GM18858 (cell line): Measurements from ENCODE around the gene DCST1.
"Not testable (repeated sequence)": the region's sequence is repeated elsewhere in the genome, so short reads cannot be mapped to it uniquely, and the experiment has no call there.

Source experiments
- ATAC-seq: cut with Tn5 transposase; IDR thresholded peaks from one replicate; pipeline ENCODE4 v1.9.1; 2021; ENCODE audit not compliant: unreplicated experiment

Gene DCST1, protein sequence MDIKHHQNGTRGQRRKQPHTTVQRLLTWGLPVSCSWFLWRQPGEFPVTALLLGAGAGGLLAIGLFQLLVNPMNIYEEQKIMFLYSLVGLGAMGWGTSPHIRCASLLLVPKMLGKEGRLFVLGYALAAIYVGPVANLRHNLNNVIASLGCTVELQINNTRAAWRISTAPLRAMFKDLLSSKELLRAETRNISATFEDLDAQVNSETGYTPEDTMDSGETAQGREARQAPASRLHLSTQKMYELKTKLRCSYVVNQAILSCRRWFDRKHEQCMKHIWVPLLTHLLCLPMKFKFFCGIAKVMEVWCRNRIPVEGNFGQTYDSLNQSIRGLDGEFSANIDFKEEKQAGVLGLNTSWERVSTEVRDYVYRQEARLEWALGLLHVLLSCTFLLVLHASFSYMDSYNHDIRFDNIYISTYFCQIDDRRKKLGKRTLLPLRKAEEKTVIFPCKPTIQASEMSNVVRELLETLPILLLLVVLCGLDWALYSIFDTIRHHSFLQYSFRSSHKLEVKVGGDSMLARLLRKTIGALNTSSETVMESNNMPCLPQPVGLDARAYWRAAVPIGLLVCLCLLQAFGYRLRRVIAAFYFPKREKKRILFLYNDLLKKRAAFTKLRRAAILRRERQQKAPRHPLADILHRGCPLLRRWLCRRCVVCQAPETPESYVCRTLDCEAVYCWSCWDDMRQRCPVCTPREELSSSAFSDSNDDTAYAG

DNA sequence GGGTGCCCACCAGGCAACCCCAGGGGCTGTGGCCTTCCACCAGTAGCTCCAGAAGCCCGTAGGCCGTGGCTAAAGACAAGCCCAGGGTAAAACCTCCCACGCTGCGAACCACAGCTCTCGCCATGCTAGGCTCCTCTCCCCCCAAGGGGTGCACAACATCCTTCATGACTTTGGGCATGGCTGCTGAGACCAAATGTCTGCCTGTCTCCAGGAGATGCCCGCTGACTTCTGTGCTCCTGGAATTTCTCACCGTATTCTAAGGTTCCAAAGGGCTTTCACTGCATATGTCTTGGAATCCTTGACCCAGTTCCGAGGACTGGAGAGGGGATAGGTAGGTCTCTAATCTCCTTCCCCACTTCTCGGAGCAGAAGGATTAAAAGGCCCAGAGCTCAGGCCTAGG is at the start of gene DCST1, which contains the start of gene DCST2:
Gene DCST1 (plus strand): TSS at position 301 of the 400 bp plus-strand sequence. CDS start 213 bp downstream, outside the sequence.
Gene DCST2 (minus strand): TSS at position 258 of the 400 bp plus-strand sequence. CDS start 80 bp downstream, at position 178.
- no peak for ATAC-seq

DNA sequence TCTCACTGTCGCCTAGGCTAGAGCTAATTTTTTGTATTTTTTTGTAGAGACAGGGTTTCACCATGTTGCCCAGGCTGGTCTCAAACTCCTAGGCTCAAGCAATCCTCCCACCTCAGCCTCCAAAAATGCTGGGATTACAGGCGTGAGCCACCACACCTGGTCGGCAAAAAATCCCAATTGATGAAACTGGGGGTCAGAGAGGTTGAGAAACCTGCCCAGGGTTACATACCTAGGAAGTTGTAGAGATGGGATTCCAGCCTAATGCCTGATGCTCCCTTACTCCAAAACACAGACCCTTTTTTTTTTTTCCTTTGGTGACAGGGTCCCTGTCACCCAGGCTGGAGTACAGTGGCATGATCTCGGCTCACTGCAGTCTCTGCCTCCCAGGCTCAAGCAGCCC is 46.9 kb upstream of the DCST1 start:
- ATAC-seq = not testable (repeated sequence)

DNA sequence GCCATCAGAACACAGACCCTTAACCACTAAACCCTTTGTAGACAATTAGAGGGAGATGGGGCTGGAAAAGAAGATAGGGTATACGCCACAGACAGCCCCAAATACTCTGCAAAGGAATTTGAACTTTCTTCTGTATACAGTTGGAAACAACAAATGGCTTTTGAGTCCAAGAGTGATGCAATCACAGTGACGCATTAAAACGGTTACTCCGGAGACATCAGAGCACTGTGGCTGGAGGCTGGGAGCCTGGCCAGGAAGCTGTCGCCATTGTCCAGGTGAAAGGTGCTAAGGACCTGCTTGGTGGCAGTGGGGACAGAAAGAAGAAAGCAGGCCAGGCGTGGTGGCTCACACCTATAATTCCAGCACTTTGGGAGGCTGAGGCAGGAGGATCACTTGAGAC is 46.3 kb upstream of the DCST1 start:
- ATAC-seq = no peak

DNA sequence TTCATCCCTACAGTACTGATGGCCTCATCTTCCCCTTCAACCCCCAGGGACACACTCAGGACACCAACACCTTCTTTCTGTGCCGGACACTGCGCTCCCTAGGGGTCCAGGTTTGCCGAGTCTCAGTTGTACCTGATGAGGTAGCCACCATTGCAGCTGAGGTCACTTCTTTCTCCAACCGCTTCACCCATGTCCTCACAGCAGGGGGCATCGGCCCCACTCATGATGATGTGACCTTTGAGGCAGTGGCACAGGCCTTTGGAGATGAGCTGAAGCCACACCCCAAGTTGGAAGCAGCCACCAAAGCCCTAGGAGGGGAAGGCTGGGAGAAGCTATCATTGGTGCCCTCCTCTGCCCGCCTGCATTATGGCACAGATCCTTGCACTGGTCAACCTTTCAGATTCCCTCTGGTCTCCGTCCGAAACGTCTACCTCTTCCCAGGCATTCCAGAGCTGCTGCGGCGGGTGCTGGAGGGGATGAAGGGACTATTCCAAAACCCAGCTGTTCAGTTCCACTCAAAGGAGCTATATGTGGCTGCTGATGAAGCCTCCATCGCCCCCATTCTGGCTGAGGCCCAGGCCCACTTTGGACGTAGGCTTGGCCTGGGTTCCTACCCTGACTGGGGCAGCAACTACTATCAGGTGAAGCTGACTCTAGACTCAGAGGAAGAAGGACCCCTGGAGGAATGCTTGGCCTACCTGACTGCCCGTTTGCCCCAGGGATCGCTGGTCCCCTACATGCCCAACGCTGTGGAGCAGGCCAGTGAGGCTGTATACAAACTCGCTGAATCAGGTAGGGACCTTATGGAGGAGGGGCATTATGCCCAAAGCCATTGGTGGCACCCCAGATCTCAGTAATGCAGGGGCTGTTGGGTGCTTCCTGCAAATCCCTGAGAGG is 45.3 kb upstream of the DCST1 start:
- ATAC-seq = no peak

DNA sequence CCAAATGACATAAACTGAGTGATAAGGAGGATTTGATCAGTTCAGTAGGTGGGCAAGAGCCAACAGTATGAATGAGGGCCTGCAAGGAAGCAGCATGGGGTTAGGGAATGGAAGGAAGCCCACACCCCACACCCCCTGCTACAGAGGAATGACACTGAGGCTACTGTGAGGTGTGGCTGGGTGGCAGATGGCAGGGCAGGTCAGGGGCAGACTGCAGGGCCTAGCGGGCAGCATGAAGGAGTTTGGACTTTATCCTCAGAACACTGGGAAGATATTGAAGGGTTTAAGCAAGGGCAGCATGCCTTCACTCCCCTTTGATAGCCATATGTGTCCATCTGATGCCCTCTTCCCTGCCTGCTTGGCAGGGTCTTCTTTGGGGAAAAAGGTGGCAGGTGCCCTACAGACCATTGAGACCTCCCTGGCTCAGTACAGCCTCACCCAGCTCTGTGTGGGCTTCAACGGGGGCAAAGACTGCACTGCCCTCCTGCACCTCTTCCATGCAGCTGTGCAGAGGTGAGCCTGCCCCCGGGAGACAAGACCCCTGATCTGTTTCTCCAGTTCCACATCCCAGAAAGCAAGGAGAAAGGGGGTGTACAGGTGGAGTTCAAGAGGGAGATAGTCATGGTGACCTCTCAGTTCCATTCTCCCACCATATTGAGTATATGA is 44.3 kb upstream of the DCST1 start:
- ATAC-seq = no peak

DNA sequence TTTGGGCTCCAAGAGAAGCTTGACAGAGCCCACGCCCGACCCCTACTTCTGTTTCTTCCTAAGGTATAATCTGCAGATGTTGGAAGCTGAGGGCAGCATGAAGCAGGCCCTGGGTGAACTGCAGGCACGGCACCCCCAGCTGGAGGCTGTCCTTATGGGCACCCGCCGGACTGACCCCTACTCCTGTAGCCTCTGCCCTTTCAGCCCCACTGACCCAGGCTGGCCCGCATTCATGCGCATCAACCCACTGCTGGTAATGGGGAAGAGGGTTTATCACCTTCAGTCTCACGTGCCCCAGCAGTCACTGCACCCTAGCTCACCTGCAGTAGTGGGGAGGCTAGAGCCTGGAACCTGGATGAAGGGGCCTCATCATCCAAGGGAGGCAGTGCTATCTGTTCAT is 43.3 kb upstream of the DCST1 start:
- no peak for ATAC-seq

DNA sequence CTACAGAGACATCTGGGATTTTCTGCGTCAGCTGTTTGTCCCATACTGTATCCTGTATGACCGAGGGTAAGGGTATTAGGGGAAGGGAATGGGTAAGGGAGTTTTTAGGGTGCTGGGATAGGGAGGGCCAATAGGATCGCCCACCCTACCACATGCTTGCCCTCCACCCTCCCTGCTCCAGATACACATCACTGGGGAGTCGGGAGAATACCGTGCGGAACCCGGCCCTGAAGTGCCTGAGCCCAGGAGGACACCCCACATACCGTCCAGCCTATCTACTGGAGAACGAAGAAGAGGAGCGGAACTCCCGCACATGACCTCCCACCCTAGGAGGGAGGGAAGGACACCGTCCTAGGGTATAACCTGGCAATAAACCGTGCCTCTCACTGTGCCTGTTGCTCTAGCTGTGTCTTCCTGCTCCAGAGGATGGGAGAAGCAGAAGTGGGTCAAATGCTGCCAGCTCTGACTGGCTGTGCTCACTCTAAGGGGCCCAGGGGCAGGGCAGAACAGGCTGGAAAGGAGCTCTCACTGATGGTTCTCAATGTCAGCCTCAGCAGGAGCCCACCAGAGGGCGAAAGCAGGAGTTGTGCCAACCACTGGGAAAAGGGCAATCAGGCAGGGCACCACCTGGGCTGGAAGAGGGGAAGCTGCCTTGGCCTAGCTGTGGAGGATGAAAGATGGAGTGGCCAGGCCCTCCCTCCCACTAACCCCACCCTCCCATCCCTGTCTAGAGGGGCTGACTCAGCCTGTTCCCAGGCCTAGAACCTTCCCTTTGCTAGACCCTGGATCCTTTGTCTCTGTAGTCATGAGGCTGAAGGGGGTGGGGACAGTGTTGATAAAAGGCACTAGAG is 40.7 kb upstream of the DCST1 start:
- ATAC-seq = no peak

DNA sequence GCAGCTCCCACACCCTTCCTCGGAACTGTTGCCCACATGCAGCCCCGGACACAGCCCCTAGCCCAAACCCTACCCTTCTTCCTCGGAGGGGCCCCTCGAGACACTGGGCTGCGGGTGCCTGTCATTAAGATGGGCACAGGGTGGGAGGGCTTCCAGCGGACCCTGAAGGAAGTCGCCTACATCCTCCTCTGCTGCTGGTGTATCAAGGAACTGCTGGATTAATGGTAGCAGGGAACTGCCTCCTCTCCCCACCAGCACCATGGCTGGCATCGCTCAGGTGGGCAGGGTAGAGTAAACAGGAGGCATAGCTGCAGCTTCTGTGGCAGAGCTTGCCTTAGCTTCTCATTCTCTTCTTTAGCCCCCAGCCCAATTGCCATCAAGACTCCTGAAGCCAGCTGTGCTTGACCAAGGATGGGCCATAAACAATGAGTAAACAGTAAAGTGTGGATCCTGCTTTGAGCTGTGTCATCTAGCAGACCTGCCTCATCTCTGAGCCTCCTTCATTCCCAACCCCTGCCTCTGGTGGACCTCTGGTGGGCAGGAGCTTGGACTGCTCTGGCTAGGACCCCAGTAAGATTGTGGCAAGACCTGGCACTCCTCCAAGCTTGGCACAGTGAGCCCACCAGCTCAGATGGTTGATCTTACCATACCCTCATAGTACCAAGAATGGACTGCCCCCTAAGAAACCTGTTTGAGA is 39.9 kb upstream of the DCST1 start, which contains the start of gene LENEP:
Gene LENEP (plus strand): TSS at position 15 of the 697 bp plus-strand sequence. CDS start 22 bp downstream, at position 37.
- no peak for ATAC-seq

DNA sequence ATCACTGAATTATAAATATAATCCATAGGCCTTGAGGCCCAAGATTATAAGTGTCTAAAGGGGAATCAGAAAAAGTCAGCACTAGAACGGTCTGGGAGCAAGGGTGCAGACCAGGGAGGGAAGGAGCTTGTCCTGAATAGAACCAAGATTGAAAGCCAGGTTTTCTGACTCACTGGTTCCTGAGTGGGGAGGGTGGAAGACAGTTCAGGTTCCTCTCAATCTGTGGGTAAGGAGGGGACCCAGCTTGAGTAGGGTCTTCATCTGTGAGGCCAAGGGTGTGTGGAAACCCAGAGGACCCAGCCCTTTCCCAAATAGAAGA is 39.4 kb upstream of the DCST1 start:
- ATAC-seq = no peak

DNA sequence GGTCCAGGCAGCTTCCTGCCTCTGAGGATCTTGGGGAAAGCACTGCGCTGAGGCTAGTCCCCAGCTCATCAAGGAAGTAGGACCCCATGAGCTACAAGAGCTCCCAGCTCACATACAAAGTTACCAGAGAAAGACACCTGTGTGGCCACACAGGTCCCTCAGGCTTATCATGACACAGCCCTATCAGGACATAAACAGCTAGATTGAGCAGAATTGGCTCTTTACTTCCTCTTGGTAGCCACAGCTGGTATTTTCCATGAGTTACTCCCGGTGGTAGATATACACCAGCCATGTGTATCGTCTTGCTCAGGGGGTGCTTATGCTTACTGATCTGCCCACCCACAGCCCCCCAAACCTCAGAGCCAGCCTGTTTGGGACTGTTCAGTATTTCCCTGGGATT is 39.0 kb upstream of the DCST1 start:
- no peak for ATAC-seq

DNA sequence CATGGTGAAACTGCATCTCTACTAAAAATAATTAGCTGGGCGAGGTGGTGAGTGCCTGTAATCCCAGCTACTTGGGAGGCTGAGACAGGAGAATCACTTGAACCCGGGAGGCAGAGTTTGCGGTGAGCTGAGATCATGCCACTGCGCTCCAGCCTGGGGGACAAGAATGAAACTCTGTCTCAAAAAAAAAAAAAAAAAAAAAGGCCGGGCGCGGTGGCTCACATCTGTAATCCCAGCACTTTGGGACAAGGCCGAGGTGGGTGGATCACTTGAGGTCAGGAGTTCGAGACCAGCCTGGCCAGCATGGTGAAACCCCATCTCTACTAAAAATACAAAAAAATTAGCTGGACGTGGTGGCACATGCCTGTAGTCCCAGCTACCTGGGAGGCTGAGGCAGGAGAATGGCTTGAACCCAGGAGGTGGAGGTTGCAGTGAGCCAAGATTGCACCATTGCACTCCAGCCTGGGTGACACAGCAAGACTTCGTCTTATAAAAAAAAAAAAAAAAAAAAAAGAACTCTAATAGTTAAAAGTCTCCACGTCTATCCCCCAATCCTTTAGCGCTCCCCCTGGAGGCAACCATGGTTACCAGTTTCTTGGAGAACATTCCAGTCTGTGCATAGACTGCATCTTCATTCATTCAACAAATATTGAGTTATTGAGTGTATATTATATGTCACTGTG is 38.2 kb upstream of the DCST1 start:
- ATAC-seq = not testable (repeated sequence)

DNA sequence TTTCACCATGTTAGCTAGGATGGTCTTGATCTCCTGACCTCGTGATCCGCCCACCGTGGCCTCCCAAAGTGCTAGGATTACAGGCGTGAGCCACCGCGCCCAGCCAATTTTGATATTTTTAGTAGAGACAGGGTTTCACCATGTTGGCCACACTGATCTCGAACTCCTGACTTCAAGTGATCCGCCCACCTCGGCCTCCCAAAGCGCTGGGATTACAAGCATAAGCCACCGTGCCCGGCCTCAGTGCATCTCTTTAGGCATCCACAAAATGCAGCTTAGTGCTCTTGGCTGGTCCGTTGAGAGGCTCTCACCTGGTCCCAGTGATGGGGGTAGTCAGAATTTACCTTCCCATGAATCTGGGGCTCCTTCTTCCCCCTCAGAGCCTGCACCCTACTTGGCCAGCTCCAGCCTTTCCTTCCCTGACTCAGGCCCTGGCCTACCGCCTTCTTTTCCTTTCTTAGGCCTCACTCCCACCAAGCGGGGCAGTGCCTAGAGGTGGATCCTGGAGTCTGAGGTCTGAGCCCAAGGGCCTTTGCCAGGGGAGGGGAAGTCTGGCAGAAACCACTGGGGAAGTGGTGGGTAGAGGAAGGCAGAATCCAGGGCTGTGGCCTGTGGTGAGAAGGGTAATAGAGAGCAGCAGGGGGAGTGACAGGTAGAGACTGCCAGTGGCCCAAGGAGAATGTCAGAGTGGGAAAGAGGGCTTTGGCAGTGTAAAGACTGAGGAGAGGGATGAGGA is 36.5 kb upstream of the DCST1 start:
- no peak for ATAC-seq

DNA sequence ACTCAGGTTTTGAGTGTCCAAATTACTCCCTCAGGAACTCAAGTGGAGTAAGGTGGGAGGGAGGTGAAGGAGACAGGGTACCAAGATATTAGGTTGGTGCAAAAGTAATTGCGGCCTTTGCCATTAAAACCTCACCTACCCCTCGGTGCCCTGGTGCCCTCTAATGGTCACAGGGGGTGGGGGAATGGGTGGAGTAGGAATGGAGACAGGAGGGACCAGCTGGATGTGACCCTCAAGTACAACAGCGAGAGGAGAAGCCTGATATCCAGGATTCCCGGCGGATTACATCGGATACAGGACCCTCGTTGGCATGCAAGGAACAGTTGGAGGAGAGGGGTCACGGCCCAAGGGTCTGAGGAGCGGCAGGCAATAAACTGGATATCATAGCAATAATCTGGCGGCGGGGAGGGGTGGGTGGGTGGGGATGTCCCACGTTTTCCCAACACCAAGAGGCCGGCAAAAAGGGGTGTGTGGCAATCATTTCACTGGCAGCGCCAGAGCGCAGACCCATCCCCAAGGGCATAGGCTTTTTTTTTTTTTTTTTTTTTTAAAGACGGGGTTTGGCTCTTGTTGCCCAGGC is 35.3 kb upstream of the DCST1 start:
- no peak for ATAC-seq

DNA sequence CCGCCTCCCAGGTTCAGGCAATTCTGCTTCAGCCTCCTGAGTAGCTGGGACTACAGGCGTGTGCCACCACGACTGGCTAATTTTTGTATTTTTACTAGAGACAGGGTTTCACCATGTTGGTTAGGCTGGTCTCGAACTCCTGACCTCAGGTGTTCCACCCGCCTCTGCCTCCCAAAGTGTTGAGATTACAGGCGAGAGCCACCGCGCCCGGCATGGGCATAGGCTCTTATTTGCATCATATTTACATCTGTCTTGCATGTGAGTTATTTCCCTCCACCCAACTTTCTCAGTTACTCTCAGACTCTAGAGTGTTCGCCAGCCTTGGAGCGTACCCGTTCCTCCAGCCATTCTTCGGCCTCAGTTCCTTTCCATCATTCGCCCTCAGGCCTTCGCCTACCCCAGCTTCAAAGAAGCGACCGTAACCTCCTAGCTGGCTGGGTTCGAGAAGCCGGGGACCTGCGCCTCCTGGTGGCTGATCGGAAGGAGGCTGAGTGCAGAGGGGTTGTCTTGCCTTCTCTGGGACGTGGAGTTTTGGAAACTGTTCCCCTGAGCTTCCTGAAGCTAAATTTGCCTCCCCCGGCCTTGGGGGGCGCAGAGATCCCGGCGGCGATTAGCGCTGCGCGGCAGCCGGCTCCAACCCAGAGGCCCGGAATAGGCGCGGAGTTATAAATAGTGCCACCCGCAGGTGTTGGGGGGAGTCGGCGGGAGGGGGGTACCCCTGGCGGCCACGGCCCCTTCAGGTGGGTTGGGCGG is 34.6 kb upstream of the DCST1 start:
- ATAC-seq = no peak

DNA sequence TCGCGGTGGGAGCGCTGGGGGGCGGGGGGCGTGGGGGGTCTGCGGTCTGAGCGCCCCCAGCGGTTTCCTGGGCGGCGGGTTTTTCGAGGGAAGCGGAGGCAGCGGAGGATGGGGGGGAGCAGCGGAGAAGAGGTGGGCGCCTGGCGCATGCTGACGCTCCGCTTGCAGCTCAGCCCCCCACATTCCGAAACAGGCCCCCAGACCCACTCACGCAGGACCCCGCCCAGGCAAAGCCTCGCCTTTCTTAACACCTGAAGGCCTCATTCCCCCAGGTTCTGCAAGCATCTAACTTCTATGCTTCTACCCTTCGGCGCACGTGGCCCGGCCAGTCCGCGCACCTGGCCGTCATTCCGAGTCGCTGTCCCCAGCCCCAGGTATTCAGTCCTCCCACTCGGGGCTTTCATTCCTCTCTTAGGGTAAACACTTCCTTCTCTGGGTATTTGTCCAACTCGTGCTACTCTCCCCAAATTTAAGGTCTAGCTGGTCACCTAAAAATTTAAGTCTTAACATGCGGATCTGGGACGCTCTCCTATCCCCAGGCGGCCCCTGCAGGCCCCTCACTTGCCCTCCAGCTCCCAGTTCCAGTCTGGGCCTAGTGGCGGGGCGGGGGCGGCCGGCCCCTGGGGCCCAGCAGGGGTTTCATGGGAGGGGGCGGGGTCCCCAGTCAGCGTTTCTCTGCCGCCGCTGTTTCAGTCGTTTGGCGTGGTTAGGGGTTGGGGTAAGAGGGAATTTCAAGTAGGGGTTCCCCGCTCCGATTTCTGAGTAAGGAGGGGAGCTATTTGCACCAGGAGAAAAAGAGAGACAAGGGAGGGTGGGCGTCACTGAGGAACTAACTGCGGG is 33.8 kb upstream of the DCST1 start:
- ATAC-seq = no peak

DNA sequence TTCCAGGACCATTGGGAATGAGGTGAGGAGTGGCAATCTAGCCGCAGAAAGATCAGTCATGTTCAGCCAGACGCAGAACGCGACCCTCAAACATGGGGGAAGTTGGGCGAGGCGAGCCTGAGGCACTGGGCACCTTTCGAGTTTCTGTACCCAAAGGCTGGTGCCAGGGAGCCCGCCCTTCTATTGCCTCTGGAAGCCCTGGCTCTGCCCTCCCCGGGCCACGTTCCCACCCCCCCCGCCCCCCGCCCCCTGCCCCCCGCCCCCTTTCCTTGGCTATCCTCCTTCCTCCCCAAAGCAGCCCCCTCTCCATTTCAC is 33.3 kb upstream of the DCST1 start:
- no peak for ATAC-seq
